Activated T-cell treated with anti-CD3 and anti-CD28 coated beads, Interleukin-2, amount 50 U/mL, for 24 hours (primary cell): ENCODE measurements around the gene THOC6.
"Not testable (repeated sequence)": the region's sequence is repeated elsewhere in the genome, so short reads cannot be mapped to it uniquely, and the experiment has no call there.

Source experiments
- DNase-seq: peaks from one replicate; pipeline ENCODE4 v3.0.0-alpha.2; 2020
- H3K27ac Mint-ChIP-seq: 2 replicates; pipeline ENCODE4 v1.8.0; 2020; ENCODE audit warnings: mild to moderate bottlenecking, mixed read lengths
- H3K27me3 Mint-ChIP-seq: 2 replicates; pipeline ENCODE4 v1.8.0; 2020; ENCODE audit warnings: mixed read lengths
- H3K36me3 Mint-ChIP-seq: 2 replicates; pipeline ENCODE4 v1.8.0; 2020; ENCODE audit warnings: low read depth, mixed read lengths
- H3K4me1 Mint-ChIP-seq: 2 replicates; pipeline ENCODE4 v1.8.0; 2020; ENCODE audit warnings: low read depth, mixed read lengths
- H3K4me3 Mint-ChIP-seq: 2 replicates; pipeline ENCODE4 v1.8.0; 2020; ENCODE audit warnings: mild to moderate bottlenecking, moderate library complexity, mixed read lengths
- H3K9me3 Mint-ChIP-seq: 2 replicates; pipeline ENCODE4 v1.8.0; 2020; ENCODE audit warnings: mixed read lengths

The THOC6 gene

DNA sequence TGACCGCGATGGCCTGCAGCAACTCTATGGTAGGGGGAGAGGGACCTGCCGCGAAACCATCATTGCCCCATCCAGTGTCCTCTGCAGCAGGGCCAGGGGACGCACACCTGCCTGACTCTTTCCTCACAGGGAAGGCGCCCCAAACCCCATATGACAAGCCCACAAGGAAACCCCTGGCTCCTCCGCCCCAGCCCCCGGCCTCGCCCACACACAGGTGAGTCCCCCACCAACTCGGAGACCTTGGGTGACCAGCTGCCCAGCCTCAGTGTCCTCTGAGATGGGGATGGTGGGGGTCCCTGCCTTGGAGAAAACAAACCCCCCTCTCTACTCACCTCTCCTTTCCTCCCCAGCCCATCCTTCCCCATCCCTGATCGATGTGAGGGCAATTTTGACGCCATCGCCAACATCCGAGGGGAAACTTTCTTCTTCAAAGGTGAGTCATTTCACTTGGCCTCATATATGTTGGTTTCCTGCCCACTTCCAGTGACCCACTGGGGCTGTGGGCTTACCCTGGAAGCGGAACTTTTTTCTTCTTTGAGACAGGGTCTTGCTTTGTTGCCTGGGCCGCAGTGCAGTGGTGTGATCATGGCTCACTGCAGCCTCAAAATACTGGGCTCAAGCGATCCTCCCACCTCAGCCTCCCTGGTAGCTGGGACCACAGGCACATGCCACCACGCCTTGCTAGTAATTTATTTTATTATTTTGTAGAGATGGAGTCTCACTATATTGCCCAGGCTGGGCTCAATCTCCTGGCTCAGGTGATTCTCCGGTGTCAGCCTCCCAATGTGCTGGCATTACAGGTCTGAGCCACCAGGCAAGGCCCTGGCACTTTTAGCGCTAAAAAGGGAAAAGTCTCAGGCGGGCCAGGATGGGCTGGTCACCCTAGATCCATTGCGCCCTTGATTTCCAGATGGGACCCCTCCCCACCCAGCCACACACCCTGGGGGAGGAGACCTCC is 33.6 kb downstream of the THOC6 start:
- no peak for DNase-seq
- H3K9me3 Mint-ChIP-seq, result no peaks in the 10 kb centered on the region
- H3K4me3 Mint-ChIP-seq, result peak overlapping the region; percentile 87
- H3K36me3 Mint-ChIP-seq, result peaks cover 32% of the 10 kb centered on the region
- H3K27me3 Mint-ChIP-seq, result no peaks in the 10 kb centered on the region
- peaks cover 52% of the 10 kb centered on the region for H3K4me1 Mint-ChIP-seq
- H3K27ac Mint-ChIP-seq, result peak overlapping the region; percentile 41

DNA sequence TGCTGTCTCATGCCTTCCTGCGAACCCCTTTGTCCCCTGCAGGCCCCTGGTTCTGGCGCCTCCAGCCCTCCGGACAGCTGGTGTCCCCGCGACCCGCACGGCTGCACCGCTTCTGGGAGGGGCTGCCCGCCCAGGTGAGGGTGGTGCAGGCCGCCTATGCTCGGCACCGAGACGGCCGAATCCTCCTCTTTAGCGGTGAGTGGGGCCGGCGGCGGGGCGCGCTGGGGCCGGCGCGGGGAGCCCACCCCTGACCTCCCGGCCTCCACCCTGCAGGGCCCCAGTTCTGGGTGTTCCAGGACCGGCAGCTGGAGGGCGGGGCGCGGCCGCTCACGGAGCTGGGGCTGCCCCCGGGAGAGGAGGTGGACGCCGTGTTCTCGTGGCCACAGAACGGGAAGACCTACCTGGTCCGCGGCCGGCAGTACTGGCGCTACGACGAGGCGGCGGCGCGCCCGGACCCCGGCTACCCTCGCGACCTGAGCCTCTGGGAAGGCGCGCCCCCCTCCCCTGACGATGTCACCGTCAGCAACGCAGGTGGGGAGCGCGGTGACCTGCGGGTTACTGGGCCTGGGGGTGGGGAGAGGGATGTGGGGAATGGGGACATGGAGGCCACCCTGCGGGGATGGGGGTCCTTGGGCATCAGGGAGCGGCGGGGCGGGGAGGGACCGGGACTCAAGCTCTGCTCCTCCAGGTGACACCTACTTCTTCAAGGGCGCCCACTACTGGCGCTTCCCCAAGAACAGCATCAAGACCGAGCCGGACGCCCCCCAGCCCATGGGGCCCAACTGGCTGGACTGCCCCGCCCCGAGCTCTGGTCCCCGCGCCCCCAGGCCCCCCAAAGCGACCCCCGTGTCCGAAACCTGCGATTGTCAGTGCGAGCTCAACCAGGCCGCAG is 34.5 kb downstream of the THOC6 start:
- H3K36me3 Mint-ChIP-seq, result peaks cover 32% of the 10 kb centered on the region
- peak; percentile 73 for DNase-seq
- no peaks in the 10 kb centered on the region for H3K9me3 Mint-ChIP-seq
- peak overlapping the region; percentile 86 for H3K27ac Mint-ChIP-seq
- peak overlapping the region; percentile 87 for H3K4me3 Mint-ChIP-seq
- H3K4me1 Mint-ChIP-seq, result peaks cover 57% of the 10 kb centered on the region
- no peaks in the 10 kb centered on the region for H3K27me3 Mint-ChIP-seq

DNA sequence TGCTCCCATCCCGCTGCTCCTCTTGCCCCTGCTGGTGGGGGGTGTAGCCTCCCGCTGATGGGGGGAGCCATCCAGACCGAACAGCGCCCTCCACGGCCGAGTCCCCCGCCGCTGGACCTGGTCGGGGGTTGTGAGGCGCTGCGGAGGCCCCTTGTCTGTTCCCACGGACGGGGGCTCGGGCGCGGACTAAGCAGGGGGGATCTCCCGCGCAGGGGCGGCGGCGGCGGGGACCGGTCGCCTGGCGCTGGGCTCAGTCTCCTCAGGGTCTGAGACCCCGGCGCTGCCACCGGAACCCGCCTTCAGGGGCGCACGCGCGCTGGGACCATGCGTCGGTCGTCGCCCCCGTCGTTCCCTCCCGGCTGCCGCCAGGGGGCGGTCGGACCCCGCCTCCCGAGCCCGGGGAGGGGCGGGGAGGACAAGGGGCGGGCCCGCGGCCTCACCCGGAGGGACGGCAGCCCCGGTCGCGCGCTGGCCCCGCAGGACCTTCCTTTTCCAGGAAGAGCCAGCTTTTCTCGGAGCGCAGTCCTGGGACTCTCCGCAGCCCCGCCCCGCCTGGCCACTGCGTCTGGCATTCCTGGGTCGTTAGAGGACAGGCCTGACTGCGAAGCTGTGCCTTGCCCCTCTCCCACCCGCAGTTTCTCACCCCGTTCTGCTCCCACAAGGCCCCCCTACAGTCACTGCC is 35.3 kb downstream of the THOC6 start:
- Mint-ChIP-seq H3K36me3 (peaks cover 26% of the 10 kb centered on the region), H3K27ac (peak overlapping the region; percentile 95), H3K27me3 (no peaks in the 10 kb centered on the region), H3K9me3 (no peaks in the 10 kb centered on the region), H3K4me1 (peaks cover 57% of the 10 kb centered on the region), H3K4me3 (peak overlapping the region; percentile 87)
- peak; percentile 95 for DNase-seq

DNA sequence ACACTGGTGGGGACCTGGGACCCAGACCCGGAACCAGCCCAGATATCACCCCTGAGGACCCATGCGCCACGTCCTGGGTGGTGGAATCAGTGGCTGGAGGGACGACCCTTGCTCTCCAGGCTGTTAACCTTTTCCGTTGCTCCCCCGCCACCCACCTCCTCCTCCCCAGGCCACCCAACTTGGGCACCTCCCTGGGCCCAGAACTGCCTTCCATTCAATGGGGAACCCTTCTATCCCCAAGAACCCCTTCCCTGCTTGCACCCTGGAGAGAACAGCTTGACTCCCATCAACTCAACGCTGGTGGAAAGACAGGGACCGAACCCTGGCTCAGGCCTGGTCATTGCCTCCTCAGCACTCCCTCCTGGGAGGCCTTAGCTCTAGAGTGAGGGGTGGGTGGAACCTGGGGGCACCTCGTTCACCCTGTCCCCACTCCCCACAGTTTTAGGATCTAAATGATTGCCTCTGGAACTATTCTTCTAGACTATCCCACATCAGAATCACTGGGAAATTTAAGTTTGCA is 35.9 kb downstream of the THOC6 start:
- Mint-ChIP-seq H3K4me3 (peak overlapping the region; percentile 79), H3K36me3 (peaks cover 23% of the 10 kb centered on the region), H3K27me3 (no peaks in the 10 kb centered on the region), H3K4me1 (peaks cover 60% of the 10 kb centered on the region), H3K9me3 (no peaks in the 10 kb centered on the region), H3K27ac (peak overlapping the region; percentile 95)
- no peak for DNase-seq

DNA sequence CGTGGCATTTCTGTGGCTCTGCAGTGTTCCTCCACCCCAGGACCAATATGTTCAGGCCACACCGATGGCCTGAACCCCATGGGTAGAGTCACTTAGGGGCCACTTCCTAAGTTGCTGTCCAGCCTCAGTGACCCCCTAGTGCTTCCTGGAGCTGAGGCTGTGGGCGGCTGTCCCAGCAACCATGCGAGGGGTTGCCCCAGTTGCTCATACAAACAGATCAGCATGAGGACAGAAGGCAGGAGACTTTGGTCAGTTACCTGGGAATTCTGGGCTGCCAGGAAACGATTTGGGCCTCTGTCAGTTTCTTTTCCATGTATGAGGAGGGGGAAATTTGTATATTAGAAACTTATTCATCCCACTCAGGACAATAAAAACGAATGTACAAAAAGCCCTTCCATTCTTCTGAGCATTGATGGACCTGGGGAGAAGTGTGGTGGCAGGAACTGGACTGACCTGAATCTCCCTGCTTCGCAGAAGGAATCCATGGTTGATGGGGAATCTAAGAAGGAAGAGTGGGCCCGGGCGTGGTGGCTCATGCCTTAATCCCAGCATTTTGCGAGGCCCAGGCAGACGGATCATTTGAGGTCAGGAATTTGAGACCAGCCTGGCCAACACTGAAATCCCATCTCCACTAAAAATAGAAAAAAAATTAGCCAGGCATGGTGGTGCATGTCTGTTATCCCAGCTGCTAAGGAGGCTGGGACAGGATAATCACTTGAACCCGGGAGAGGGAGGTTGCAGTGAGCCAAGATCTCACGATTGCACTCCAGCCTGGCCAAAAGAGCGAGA is 36.7 kb downstream of the THOC6 start:
- Mint-ChIP-seq H3K4me1 (peaks cover 60% of the 10 kb centered on the region), H3K4me3 (peak overlapping the region; percentile 79)

DNA sequence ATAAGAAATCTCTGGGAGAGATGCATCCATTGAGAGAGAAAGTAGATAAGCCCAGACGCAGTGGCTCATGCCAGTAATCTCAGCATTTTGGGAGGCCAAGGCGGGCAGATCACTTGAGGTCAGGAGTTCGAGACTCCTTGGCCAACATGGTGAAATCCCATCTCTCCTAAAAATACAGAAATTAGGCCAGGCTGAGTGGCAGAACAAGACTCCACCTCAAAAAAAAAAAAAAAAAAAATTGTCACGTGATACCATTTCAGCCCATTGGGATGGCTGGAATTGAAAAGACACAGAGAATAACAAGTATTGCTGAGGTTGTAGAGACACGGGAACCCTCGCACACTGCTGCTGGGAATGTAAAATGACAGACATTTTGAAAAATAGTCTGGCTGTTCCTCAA is 38.7 kb downstream of the THOC6 start:
- Mint-ChIP-seq H3K36me3 (peaks cover 25% of the 10 kb centered on the region), H3K9me3 (no peaks in the 10 kb centered on the region), H3K27me3 (no peaks in the 10 kb centered on the region), H3K4me1 (peaks cover 50% of the 10 kb centered on the region), H3K4me3 (no peak overlapping the region), H3K27ac (peak overlapping the region; percentile 63)
- DNase-seq, result no peak

More for the DNA sequence above, 36.7 kb downstream of the THOC6 start:
- no peak for DNase-seq
- Mint-ChIP-seq H3K27ac (peak overlapping the region; percentile 95), H3K9me3 (no peaks in the 10 kb centered on the region), H3K36me3 (peaks cover 17% of the 10 kb centered on the region), H3K27me3 (no peaks in the 10 kb centered on the region)

DNA sequence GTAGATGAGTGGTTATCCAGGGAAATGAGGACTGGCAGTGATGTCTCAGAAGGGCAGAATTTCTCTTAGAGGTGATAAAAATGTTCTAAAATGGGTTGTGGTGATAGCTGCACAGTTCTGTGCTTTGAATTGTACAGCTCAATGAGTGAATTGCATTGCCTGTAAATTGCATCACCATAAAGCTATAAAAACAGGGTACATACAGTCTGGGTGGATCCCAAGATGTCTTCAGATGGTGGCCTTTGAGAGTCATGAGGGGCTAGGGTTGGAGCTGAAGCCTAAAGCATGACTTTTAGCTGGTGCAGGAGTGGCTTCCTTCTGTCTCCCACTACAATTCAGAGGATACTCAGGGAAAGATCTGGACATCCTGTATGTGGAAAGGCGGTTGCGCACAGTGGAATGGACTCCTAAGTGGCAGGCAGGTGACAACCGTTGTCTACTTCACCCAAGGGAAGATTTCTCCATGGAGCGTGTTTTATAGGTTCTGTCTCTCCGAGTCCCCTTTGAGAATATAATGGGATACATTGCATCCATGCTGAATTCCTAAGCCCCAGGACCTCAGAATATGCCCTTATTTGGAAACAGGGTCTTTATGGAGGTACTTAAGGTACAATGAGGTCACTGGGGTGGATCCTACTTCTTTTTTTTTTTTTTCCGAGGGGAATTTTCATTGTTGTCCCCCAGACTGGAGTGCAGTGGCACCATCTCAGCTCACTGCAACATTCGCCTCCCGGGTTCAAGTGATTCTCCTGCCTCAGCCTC is 40.0 kb downstream of the THOC6 start:
- peaks cover 35% of the 10 kb centered on the region for H3K36me3 Mint-ChIP-seq
- H3K27ac Mint-ChIP-seq, result peak overlapping the region; percentile 99
- no peaks in the 10 kb centered on the region for H3K27me3 Mint-ChIP-seq
- H3K4me1 Mint-ChIP-seq, result peaks cover 61% of the 10 kb centered on the region
- peak overlapping the region; percentile 100 for H3K4me3 Mint-ChIP-seq
- H3K9me3 Mint-ChIP-seq, result no peaks in the 10 kb centered on the region
- no peak for DNase-seq

DNA sequence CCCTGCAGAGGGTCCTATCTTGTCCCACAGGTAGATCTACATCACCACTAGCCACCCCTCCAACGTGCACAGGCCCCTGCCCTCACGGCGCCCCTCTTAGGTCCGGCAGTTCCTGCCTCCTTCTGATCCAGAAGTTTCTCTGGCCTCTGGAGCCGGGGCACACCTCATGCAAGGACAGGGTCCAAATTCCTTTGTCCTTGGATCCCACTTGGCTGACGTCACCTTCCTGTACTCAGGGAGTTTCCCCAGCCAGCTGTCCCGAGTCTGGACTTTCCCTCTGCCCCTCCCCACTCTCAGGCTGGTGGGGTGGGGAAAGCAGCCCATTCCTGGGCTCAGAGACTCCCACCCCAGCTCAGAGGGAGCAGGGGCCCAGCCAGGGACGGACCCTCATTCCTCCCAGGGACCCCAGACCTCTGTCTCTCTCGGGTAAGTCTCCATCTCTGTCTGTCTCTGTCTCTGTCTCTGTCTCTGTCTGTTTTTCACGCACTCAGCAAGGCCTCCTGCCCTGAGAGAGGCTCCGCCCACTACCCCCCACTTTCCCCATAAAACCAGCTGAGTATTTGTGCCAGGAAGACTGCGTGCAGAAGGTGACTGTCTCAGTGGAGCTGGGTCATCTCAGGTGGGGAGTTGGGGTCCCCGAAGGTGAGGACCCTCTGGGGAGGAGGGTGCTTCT is 41.4 kb downstream of the THOC6 start, which contains the start of gene IL32:
Gene IL32, plus strand, starts transcription at position 572 of the 673 bp plus-strand sequence. CDS start 172 bp downstream, outside the sequence.
- H3K4me3 Mint-ChIP-seq, result peak within 1 kb of the TSS; percentile 100
- H3K27me3 Mint-ChIP-seq, result no peaks in the 10 kb centered on the region
- DNase-seq, result peak; percentile 83
- peaks cover 47% of the 10 kb centered on the region for H3K36me3 Mint-ChIP-seq
- H3K4me1 Mint-ChIP-seq, result peaks cover 65% of the 10 kb centered on the region
- H3K9me3 Mint-ChIP-seq, result no peaks in the 10 kb centered on the region
- peak within 1 kb of the TSS; percentile 99 for H3K27ac Mint-ChIP-seq

DNA sequence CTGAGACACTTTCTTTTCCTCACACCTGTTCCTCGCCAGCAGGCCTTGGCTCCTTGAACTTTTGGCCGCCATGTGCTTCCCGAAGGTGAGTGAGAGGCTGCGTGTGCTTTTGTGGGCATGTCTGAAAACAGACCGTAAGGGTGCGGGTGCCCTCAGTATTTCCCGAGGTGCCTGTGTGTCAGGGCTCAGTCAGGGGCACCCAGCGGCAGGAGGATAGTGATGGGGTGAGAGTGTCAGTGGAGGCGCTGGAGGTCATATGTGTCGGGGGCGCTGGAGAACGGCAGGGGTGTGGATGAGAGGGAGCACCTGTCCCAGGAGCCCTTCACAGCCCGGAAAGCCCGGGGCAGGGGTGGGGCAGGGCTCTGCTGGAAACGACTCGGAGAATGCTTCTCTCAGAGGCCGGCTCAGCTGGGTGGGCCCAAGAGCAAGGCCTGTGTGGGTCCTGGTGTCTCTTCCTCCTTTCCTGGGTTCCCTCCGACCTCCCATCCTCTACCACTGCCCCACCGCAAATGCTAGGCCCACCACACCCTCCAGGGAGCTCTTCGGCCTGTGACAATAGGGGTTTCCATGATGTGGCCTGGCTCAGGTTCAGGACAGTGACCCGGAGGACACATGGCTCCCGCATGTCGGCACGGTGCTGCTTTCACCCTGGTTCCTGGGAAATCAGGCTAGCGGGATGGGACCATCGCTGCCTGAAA is 42.1 kb downstream of the THOC6 start:
- H3K4me1 Mint-ChIP-seq, result peaks cover 66% of the 10 kb centered on the region
- H3K27ac Mint-ChIP-seq, result peak overlapping the region; percentile 99
- H3K36me3 Mint-ChIP-seq, result peaks cover 51% of the 10 kb centered on the region
- no peaks in the 10 kb centered on the region for H3K9me3 Mint-ChIP-seq
- H3K27me3 Mint-ChIP-seq, result no peaks in the 10 kb centered on the region
- DNase-seq, result no peak
- peak overlapping the region; percentile 100 for H3K4me3 Mint-ChIP-seq

DNA sequence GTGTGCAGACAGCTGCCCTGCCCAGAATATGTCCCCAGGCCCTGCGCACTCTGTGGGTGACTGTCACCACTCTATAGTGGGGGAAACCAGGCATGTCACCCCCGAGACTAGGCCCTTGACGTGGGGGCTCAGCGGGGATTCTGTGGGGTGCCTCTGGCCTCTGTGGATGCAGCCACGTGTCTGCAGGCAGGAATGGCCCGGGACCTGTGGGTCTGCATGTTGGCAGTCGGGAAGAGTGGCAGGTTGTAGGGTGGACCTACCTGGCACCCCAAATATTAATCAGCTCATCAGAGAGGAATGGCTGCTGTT is 42.6 kb downstream of the THOC6 start:
- H3K4me1 Mint-ChIP-seq, result peaks cover 71% of the 10 kb centered on the region
- no peaks in the 10 kb centered on the region for H3K9me3 Mint-ChIP-seq
- no peaks in the 10 kb centered on the region for H3K27me3 Mint-ChIP-seq
- H3K27ac Mint-ChIP-seq, result peak overlapping the region; percentile 99
- peaks cover 51% of the 10 kb centered on the region for H3K36me3 Mint-ChIP-seq
- peak overlapping the region; percentile 100 for H3K4me3 Mint-ChIP-seq
- DNase-seq, result peak; percentile 64

DNA sequence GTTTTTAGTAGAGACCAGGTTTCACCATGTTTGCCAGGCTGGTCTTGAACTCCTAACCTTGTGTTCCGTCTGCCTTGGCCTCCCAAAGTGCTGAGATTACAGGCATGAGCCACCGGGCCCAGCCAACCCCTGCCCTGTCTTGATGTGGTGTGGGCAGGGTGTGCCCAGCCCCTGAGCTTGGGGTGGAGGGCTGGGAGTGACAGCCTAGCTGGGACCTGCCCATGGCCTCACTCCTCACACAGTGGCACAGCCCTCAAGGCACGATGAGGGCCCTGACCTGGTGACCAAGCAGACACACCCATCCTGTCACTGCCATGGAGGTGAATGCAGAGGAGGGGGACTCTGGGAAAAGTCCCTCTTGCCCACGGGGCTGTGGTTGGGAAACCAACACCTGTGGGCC is 44.7 kb downstream of the THOC6 start:
- peak overlapping the region; percentile 96 for H3K27ac Mint-ChIP-seq

DNA sequence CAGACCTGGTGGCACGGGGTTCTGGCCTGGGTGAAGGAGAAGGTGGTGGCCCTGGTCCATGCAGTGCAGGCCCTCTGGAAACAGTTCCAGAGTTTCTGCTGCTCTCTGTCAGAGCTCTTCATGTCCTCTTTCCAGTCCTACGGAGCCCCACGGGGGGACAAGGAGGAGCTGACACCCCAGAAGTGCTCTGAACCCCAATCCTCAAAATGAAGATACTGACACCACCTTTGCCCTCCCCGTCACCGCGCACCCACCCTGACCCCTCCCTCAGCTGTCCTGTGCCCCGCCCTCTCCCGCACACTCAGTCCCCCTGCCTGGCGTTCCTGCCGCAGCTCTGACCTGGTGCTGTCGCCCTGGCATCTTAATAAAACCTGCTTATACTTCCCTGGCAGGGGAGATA is 45.3 kb downstream of the THOC6 start:
- not testable (repeated sequence) for H3K9me3 Mint-ChIP-seq, H3K27me3 Mint-ChIP-seq, DNase-seq
- H3K4me3 Mint-ChIP-seq, result peak overlapping the region; percentile 50
- peak overlapping the region; percentile 87 for H3K27ac Mint-ChIP-seq
- peaks cover 74% of the 10 kb centered on the region for H3K4me1 Mint-ChIP-seq
- H3K36me3 Mint-ChIP-seq, result peaks cover 51% of the 10 kb centered on the region

More for the DNA sequence above, 44.7 kb downstream of the THOC6 start:
- H3K27me3 Mint-ChIP-seq, result no peaks in the 10 kb centered on the region
- no peak for DNase-seq
- peaks cover 73% of the 10 kb centered on the region for H3K4me1 Mint-ChIP-seq
- peak overlapping the region; percentile 100 for H3K4me3 Mint-ChIP-seq
- H3K36me3 Mint-ChIP-seq, result peaks cover 51% of the 10 kb centered on the region
- no peaks in the 10 kb centered on the region for H3K9me3 Mint-ChIP-seq
